ENCODE measurements around the gene KRT25.

Gene KRT25

GRCh38 chr17:40755231-40755630, at the start of gene KRT25:
Gene KRT25, minus strand, starts transcription at chr17:40755331. Its CDS starts 60 bp downstream, at chr17:40755271.
- DNase-seq = no peak

- DNase-seq = peak; percentile 62
Observed at GRCh38 chr17:40803617-40804082, 48.5 kb upstream of the KRT25 start.

- no peak for DNase-seq
Observed at GRCh38 chr17:40801157-40801556, 46.0 kb upstream of the KRT25 start.

GRCh38 chr17:40800381-40800780, 45.2 kb upstream of the KRT25 start:
- no peak for DNase-seq

- DNase-seq = no peak
Observed at GRCh38 chr17:40799859-40800258, 44.7 kb upstream of the KRT25 start, which contains the start of gene KRT28. Gene KRT28, minus strand, starts transcription at chr17:40799959. Its CDS starts 66 bp downstream, at chr17:40799893.

GRCh38 chr17:40796846-40797245, 41.7 kb upstream of the KRT25 start:
- DNase-seq = no peak

GRCh38 chr17:40795019-40795667, 40.0 kb upstream of the KRT25 start:
- DNase-seq = no peak

GRCh38 chr17:40794466-40794865, 39.3 kb upstream of the KRT25 start:
- DNase-seq = no peak

GRCh38 chr17:40793832-40794231, 38.7 kb upstream of the KRT25 start:
- DNase-seq = no peak

- no peak for DNase-seq
Observed at GRCh38 chr17:40791787-40792436, 36.8 kb upstream of the KRT25 start.

GRCh38 chr17:40791111-40791510, 36.0 kb upstream of the KRT25 start:
- no peak for DNase-seq

- DNase-seq = no peak
Observed at GRCh38 chr17:40782450-40782849, 27.3 kb upstream of the KRT25 start, which contains the start of gene KRT27. Gene KRT27, minus strand, starts transcription at chr17:40782550. Its CDS starts 57 bp downstream, at chr17:40782493.

GRCh38 chr17:40779181-40779909, 24.2 kb upstream of the KRT25 start:
- no peak for DNase-seq

GRCh38 chr17:40778461-40778860, 23.3 kb upstream of the KRT25 start:
- no peak for DNase-seq

- DNase-seq = no peak
Observed at GRCh38 chr17:40777971-40778370, 22.8 kb upstream of the KRT25 start.

GRCh38 chr17:40777459-40777858, 22.3 kb upstream of the KRT25 start:
- DNase-seq = no peak

- DNase-seq = no peak
Observed at GRCh38 chr17:40775945-40776344, 20.8 kb upstream of the KRT25 start.

- no peak for DNase-seq
Observed at GRCh38 chr17:40772101-40772500, 17.0 kb upstream of the KRT25 start, which contains the start of gene KRT26. Gene KRT26, minus strand, starts transcription at chr17:40772201. Its CDS starts 88 bp downstream, at chr17:40772113.

GRCh38 chr17:40765657-40766056, 10.5 kb upstream of the KRT25 start:
- no peak for DNase-seq

GRCh38 chr17:40763752-40764151, 8.6 kb upstream of the KRT25 start:
- DNase-seq = no peak

GRCh38 chr17:40760105-40761016, 5.2 kb upstream of the KRT25 start:
- DNase-seq = no peak

GRCh38 chr17:40753804-40754203, 1.3 kb downstream of the KRT25 start:
- no peak for DNase-seq

Measured in CD4-positive, alpha-beta T cell treated with Interleukin-4 for 4 hours (primary cell).